ENCODE results near the gene UBR7. TPM values are rescaled to one million over a fixed set of nuclear protein-coding genes. Genes with fewer than 3 reads are reported as not detected.

Gene UBR7
- total and polyA plus RNA-seq, 2 donors from 2014 or later = 14.3 to 23.6 TPM

- Histone ChIP-seq H3K9ac (ENCODE audit: low read length in 3 of 3) (no peak overlapping the region), H3K27me3 (ENCODE audit: control insufficient read depth, insufficient read depth, low read length) (no peaks in the 10 kb centered on the region), H3K4me3 (ENCODE audit: low read length in 3 of 3) (no peak overlapping the region), H3K36me3 (ENCODE audit: control insufficient read depth in 2 of 3, insufficient read depth in 3 of 3, low read length in 3 of 3) (no peaks in the 10 kb centered on the region), H3K4me1 (ENCODE audit: control insufficient read depth in 2 of 3, insufficient read depth in 2 of 3, low read depth in 1 of 3, low read length in 3 of 3) (peaks cover 0 to 6% (median 0%) of the 10 kb centered on the region in 3 donors), H3K27ac (ENCODE audit: low read depth in 2 of 2, low read length in 2 of 2) (no peak overlapping the region), H3K9me3 (ENCODE audit: control insufficient read depth in 2 of 3, insufficient read depth in 1 of 3, low read length in 3 of 3) (no peaks in the 10 kb centered on the region)
- TF ChIP-seq, protein P1, sequence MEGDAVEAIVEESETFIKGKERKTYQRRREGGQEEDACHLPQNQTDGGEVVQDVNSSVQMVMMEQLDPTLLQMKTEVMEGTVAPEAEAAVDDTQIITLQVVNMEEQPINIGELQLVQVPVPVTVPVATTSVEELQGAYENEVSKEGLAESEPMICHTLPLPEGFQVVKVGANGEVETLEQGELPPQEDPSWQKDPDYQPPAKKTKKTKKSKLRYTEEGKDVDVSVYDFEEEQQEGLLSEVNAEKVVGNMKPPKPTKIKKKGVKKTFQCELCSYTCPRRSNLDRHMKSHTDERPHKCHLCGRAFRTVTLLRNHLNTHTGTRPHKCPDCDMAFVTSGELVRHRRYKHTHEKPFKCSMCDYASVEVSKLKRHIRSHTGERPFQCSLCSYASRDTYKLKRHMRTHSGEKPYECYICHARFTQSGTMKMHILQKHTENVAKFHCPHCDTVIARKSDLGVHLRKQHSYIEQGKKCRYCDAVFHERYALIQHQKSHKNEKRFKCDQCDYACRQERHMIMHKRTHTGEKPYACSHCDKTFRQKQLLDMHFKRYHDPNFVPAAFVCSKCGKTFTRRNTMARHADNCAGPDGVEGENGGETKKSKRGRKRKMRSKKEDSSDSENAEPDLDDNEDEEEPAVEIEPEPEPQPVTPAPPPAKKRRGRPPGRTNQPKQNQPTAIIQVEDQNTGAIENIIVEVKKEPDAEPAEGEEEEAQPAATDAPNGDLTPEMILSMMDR (IDR thresholded peaks at IDR 0.05; ENCODE audit: borderline replicate concordance, extremely low read depth, insufficient read depth) = no peak
- DNase-seq (peak in 2 of 5 donors; percentile 2 to 8), FAIRE-seq (no peak)
- intact Hi-C loops (cut with DNase I) = no loop called here
These were observed 27.7 kb downstream of the UBR7 start for GRCh38 chr14:93234798-93235197.

DNA sequence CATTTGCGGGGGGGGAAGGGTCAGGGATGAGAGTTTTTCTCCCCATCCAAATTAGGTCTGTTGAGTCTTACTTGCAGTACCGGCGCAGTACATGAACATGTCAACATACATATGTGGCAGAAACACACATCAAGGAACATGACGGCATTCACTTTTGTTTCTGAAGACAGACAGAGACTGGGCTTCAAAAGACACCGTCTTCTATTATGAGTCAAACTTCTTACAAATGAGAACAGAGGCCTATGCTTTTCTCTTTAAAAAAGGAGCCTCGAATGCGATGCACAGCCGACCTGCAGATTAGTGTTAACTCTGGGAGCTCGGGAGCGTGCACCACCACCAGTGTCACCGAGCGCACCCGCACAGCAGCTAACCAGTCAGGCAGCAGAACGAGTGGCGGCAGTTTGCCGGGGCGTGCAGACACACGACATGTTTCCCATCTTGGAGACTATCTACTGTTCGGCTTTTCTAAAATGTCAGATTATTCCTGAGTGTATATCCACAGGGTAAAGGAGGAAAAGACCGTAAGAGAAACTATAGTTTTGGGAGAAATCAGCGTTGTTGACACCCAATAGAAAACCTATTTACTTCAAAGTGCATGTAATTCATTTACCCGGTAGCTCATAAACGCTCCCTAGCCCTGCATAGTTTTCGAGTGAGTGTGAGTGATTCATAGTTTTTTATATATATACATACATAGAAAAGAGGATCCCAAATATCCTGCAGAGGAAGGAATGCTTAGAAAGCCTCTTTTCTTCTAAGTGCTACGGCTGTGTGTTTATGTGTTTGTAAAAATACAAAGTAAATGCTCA, 33.0 kb downstream of the UBR7 start:
- no peak overlapping the region for H3K4me3 ChIP-seq (ENCODE audit: low read length in 3 of 3)
- TF ChIP-seq, protein P1 (IDR thresholded peaks at IDR 0.05; ENCODE audit: borderline replicate concordance, extremely low read depth, insufficient read depth) = no peak
- intact Hi-C loops (cut with DNase I) = no loop called here
- no peak overlapping the region for H3K9ac ChIP-seq (ENCODE audit: low read length in 3 of 3)
- DNase-seq (no peak), FAIRE-seq (no peak)
- H3K9me3 ChIP-seq (ENCODE audit: control insufficient read depth in 2 of 3, insufficient read depth in 1 of 3, low read length in 3 of 3) = no peaks in the 10 kb centered on the region
- H3K27me3 ChIP-seq (ENCODE audit: control insufficient read depth, insufficient read depth, low read length) = no peaks in the 10 kb centered on the region
- peaks cover 0 to 1% (median 0%) of the 10 kb centered on the region in 3 donors for H3K4me1 ChIP-seq (ENCODE audit: control insufficient read depth in 2 of 3, insufficient read depth in 2 of 3, low read depth in 1 of 3, low read length in 3 of 3)
- no peak overlapping the region for H3K27ac ChIP-seq (ENCODE audit: low read depth in 2 of 2, low read length in 2 of 2)
- peaks cover under 1 to 18% (median 8%) of the 10 kb centered on the region in 3 donors for H3K36me3 ChIP-seq (ENCODE audit: control insufficient read depth in 2 of 3, insufficient read depth in 3 of 3, low read length in 3 of 3)

- intact Hi-C loops (cut with DNase I) = no loop called here
These were observed 33.6 kb downstream of the UBR7 start for GRCh38 chr14:93240678-93241000.

More at GRCh38 chr14:93240678-93241000, 33.6 kb downstream of the UBR7 start:
- no peaks in the 10 kb centered on the region for H3K27me3 ChIP-seq (ENCODE audit: control insufficient read depth, insufficient read depth, low read length)
- no peaks in the 10 kb centered on the region for H3K4me1 ChIP-seq (ENCODE audit: control insufficient read depth in 2 of 3, insufficient read depth in 2 of 3, low read depth in 1 of 3, low read length in 3 of 3)
- no peak overlapping the region for H3K4me3 ChIP-seq (ENCODE audit: low read length in 3 of 3)
- H3K9ac ChIP-seq (ENCODE audit: low read length in 3 of 3) = no peak overlapping the region
- peaks cover 5 to 18% (median 12%) of the 10 kb centered on the region in 3 donors for H3K36me3 ChIP-seq (ENCODE audit: control insufficient read depth in 2 of 3, insufficient read depth in 3 of 3, low read length in 3 of 3)
- no peak overlapping the region for H3K27ac ChIP-seq (ENCODE audit: low read depth in 2 of 2, low read length in 2 of 2)
- TF ChIP-seq, protein P1 (IDR thresholded peaks at IDR 0.05; ENCODE audit: borderline replicate concordance, extremely low read depth, insufficient read depth) = no peak
- H3K9me3 ChIP-seq (ENCODE audit: control insufficient read depth in 2 of 3, insufficient read depth in 1 of 3, low read length in 3 of 3) = no peaks in the 10 kb centered on the region
- FAIRE-seq (no peak), DNase-seq (no peak)
